ENCODE measurements around the gene WRAP73.
A peak's percentile ranks its signal among the peaks of the same experiment; 100 is the strongest.
"Not testable (repeated sequence)": the region's sequence is repeated elsewhere in the genome, so short reads cannot be mapped to it uniquely, and the experiment has no call there.

The WRAP73 gene

DNA sequence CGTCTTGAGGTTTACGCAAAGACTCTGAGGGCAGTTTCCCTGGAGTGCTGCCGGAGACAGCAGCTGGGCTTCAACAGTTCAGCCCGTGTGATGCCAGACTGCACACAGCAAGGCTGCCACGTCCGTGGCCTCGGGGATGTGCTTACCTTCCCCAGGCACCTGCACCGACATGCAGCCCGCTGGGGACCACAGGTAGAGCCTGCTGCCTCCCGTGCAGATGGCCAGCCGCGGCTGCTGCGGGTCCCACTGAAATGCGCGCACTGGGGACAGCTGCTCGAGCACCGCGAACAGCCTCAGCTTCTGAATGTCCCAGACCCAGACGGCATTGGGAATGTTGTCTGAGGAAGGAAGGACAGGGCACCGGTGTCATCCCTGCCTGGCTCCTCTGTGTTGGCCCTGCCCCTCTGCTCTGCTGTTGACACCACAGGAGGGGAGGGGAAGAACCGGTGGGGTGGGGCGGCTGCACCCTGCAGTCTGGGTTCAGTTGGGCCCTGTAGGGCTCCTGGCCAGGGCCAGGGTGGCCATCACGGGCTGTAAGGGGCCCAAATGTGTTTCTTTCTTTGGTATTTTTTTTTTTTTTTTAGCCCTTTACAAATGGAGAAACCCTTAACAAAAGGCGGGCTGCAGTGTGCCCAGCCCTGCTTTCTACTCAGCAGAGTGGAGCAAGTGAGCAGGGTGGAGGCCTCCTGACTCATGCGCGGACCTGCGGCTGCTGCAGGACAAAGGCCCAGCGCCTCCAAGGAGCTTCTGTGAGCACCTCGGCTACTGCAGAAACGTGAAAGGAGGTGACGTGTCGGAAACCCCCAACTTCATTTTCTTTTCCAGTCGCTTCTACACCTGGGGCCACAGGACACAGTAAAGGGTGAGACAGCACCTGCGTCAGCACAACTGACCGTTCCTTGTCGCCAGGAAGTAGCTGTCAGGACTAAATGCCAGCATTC, 18.3 kb downstream of the WRAP73 start:
- no peak for DNase-seq (ENCODE audit: low read depth, low spot score)

- no peak for DNase-seq (ENCODE audit: low read depth, low spot score)
Observed at GRCh38 chr1:3630914-3631313, 19.0 kb downstream of the WRAP73 start.

GRCh38 chr1:3630161-3630611, 19.7 kb downstream of the WRAP73 start:
- no peak for DNase-seq (ENCODE audit: low read depth, low spot score)

- no peak for DNase-seq (ENCODE audit: low read depth, low spot score)
Observed at GRCh38 chr1:3629561-3630160, 20.2 kb downstream of the WRAP73 start.

DNA sequence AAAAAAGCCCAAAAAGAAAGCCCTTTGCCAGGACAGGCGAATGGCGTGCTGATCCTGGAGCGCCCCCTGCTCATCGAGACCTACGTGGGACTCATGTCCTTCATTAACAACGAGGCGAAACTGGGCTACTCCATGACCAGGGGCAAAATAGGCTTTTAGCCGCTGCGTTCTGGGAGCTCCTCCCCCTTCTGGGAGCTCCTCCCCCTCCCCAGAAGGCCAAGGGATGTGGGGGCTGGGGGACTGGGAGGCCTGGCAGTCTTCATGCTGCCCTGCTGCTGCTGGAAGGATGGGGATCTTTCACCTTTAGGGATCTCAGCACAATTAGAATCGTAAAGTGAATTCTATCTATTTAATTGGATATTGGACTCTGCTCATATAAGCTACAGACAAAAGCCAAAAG, 21.5 kb downstream of the WRAP73 start:
- DNase-seq (ENCODE audit: low read depth, low spot score): no peak

DNA sequence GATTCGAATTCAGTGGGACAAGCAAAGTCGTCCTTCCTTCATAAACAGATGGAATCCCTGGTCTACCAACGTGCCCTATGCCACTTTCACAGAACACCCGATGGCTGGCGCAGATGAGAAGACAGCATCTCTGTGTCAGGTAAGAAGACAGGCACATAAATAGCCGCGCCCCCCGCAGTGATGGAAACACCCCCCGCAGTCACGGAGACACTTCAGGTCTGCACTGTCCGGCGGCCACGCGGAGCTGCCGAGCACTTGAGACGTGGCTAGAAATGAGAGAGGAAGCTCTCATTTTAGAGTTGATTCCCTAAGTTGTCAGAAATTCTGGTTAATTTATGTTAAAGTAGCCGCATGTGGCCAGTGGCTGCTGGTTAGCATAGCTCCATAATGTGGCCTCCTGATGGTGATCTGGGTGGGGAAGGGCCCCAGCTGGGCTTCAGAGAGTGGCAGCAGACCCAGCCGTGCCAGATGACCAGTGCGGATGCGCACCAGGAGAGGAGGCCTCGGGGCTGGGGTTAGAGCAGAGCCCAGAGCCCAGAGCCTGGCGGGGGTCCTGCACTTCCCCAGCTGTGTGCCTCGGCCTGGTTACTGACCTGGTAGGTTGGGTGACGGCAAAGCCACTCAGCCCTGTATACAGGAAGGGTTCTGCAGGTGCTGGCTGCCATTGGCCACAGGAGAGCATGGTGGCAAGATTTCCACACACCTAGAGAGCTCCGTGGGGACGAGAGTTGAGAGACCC, 22.2 kb downstream of the WRAP73 start:
- DNase-seq (ENCODE audit: low read depth, low spot score): no peak

GRCh38 chr1:3626025-3626424, 23.9 kb downstream of the WRAP73 start:
- DNase-seq (ENCODE audit: low read depth, low spot score): no peak

- no peak for DNase-seq (ENCODE audit: low read depth, low spot score)
Observed at GRCh38 chr1:3625151-3625907, 24.6 kb downstream of the WRAP73 start.

DNA sequence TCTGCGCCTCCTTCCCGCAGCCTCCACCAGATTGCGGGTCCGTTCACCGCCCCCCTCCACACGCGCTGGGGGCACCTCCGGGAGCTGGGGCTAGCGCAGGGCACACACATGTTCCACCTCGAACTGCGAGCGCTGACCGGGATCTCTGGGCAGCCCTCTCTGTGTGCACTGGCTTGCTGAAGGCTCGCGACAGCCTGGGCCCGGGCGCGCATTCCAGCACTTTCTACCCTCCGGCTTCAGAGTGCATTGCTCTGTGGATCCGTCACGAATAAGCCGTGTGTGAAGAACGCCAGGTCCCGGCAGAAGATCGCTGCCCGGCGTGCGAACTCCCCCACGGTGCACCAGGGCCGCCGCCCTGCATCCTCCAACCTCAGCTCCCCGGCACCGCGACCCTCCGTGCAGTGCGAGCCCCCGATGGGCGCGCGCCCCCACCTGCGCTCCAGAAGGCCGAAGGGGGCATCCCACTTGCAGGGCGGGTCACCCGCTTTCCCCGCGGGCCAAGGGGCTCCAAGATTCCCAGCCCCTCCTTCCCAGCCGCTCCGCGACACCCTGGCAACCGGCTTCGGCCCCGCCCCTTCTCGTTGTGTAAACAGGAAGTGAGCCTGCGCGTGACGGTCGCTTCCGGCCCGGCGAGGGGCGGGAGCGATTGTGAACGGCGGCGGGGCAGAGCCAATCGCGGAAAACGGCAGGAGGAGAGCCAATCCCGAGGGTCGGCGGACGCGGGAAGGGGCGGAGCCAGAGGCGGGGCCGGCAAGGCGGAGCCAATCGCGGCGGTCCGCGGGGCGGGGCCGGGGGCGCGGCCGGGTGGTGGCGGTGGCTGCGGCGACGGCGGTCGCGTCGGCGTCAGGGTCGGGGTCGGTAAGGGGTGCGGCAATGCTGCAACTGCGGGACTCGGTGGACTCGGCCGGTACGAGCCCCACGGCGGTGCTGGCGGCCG, 25.4 kb downstream of the WRAP73 start, which contains the start of gene TPRG1L:
TPRG1L (plus strand) TSS at position 816 of the 937 bp plus-strand sequence; CDS start at position 874, 58 bp downstream.
- peak; percentile 87 for DNase-seq (ENCODE audit: low read depth, low spot score)

GRCh38 chr1:3623441-3624199, 26.3 kb downstream of the WRAP73 start:
- DNase-seq (ENCODE audit: low read depth, low spot score): no peak

- DNase-seq (ENCODE audit: low read depth, low spot score): not testable (repeated sequence)
Observed at GRCh38 chr1:3622102-3622501, 27.8 kb downstream of the WRAP73 start.

- not testable (repeated sequence) for DNase-seq (ENCODE audit: low read depth, low spot score)
Observed at GRCh38 chr1:3621151-3621671, 28.7 kb downstream of the WRAP73 start.

DNA sequence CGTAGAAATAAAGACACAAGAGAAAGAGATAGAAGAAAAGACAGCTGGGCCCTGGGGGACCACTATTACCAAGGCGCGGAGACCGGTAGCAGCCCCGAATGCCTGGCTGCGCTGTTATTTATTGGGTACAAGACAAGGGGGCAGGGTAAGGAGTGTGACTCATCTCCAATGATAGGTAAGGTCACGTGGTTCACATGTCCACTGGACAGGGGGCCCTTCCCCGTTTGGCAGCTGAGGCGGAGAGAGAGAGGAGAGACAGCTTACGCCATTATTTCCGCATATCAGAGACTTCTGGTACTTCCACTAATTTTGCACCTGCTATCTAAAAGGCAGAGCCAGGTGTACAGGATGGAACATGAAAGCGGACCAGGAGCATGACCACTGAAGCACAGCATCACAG, 29.2 kb downstream of the WRAP73 start:
- no peak for DNase-seq (ENCODE audit: low read depth, low spot score)

- DNase-seq (ENCODE audit: low read depth, low spot score): peak; percentile 28
Observed at GRCh38 chr1:3618881-3619671, 30.8 kb downstream of the WRAP73 start.

DNA sequence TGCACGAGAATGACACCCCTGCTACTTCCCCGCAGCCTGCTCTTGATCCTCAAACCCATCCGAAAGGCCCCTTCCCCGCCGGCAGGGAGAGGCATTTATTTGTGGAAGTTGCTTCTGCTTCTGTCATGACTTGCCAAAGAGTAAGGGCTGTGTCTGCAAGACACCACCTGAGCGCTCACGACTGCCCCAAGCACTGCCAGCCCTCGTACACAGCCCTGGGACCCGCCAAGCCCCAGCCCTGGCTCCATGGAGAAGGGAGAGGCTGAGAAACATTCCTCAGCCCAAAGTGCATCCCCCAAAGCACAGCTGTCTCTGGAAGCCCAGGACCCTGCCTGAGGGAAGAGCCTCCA, 31.4 kb downstream of the WRAP73 start:
- no peak for DNase-seq (ENCODE audit: low read depth, low spot score)

- no peak for DNase-seq (ENCODE audit: low read depth, low spot score)
Observed at GRCh38 chr1:3617806-3618345, 32.0 kb downstream of the WRAP73 start.

DNA sequence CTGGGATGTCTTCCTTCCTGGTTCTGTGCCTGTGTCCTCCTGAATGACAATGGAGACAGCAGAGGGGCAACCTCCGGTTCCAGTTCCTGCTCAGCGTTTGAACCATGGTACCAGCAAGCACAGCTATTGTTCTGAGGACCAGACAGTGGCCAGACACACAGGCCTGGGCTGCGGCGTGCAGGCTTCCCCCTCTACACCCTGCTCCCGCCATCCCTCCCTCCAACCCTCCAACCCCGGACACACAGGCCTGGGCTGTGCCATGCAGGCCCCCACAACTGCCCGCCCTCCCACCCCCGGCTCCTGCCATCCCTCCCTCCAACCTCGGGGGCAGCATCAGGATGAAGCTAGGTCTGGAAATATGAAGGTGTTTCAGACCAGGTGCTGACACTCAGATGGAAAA, 33.0 kb downstream of the WRAP73 start:
- no peak for DNase-seq (ENCODE audit: low read depth, low spot score)
